ENCODE measurements around the gene CKB.

The CKB gene

DNA sequence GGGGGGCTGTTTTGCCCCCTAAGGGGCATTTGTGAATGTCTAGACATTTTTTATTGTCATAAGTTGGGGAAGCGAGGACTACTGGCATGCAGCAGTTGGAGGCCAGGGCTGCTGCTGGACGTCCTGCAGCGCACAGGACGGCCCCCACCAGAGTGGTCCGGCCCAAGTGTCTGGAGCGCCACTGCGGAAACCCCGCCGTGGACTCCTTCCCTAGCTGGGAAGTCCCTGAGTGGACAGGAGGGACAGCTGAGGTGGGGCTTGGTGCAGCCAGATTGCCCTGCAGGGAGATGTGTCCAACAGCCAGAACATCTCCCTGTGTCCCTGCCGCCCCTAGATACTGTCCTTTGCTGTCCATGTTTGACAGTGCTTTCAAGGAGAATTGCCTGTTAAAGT, 5.5 kb downstream of the CKB start:
- H3K36me3 ChIP-seq (replicated peaks; ENCODE audit: insufficient read depth, low read length), result no peaks in the 10 kb centered on the region
- no peaks in the 10 kb centered on the region; the same call in 1 of the 2 replicates for H3K27me3 ChIP-seq (replicated peaks; ENCODE audit: insufficient read depth, low read length)
- H4K20me1 ChIP-seq (ENCODE audit: insufficient read depth, low read length), result no peaks in the 10 kb centered on the region
- H3K27ac ChIP-seq (ENCODE audit: low read length), result no peak overlapping the region
- no peak overlapping the region for H3K9ac ChIP-seq (ENCODE audit: low read length)
- H3K4me3 ChIP-seq (ENCODE audit: low read length), result no peak overlapping the region
- H3K4me2 ChIP-seq (ENCODE audit: low read depth, low read length), result no peak overlapping the region
- no peak for TF ChIP-seq EZH2phosphoT487 (IDR thresholded peaks at IDR 0.05; ENCODE audit: low read length)
- TF ChIP-seq EZH2 (optimal IDR thresholded peaks at IDR 0.05; ENCODE audit: low read depth, low read length), result no peak
- TF ChIP-seq, protein P1, sequence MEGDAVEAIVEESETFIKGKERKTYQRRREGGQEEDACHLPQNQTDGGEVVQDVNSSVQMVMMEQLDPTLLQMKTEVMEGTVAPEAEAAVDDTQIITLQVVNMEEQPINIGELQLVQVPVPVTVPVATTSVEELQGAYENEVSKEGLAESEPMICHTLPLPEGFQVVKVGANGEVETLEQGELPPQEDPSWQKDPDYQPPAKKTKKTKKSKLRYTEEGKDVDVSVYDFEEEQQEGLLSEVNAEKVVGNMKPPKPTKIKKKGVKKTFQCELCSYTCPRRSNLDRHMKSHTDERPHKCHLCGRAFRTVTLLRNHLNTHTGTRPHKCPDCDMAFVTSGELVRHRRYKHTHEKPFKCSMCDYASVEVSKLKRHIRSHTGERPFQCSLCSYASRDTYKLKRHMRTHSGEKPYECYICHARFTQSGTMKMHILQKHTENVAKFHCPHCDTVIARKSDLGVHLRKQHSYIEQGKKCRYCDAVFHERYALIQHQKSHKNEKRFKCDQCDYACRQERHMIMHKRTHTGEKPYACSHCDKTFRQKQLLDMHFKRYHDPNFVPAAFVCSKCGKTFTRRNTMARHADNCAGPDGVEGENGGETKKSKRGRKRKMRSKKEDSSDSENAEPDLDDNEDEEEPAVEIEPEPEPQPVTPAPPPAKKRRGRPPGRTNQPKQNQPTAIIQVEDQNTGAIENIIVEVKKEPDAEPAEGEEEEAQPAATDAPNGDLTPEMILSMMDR (IDR thresholded peaks at IDR 0.05; ENCODE audit: low read length), result no peak
- H2AFZ ChIP-seq (ENCODE audit: low read length), result no peak overlapping the region
- H3K4me1 ChIP-seq (ENCODE audit: low read length), result no peaks in the 10 kb centered on the region
- H3K9me3 ChIP-seq (replicated peaks; ENCODE audit: insufficient read depth, low read length), result no peaks in the 10 kb centered on the region
- DNase-seq, result no peak
- H3K79me2 ChIP-seq (ENCODE audit: low read length), result no peaks in the 10 kb centered on the region
- no peaks in the 10 kb centered on the region for H3F3A ChIP-seq (ENCODE audit: insufficient read depth, low read length)
- no peaks in the 10 kb centered on the region for H3K9me2 ChIP-seq (replicated peaks; ENCODE audit: insufficient read depth, low read length)

DNA sequence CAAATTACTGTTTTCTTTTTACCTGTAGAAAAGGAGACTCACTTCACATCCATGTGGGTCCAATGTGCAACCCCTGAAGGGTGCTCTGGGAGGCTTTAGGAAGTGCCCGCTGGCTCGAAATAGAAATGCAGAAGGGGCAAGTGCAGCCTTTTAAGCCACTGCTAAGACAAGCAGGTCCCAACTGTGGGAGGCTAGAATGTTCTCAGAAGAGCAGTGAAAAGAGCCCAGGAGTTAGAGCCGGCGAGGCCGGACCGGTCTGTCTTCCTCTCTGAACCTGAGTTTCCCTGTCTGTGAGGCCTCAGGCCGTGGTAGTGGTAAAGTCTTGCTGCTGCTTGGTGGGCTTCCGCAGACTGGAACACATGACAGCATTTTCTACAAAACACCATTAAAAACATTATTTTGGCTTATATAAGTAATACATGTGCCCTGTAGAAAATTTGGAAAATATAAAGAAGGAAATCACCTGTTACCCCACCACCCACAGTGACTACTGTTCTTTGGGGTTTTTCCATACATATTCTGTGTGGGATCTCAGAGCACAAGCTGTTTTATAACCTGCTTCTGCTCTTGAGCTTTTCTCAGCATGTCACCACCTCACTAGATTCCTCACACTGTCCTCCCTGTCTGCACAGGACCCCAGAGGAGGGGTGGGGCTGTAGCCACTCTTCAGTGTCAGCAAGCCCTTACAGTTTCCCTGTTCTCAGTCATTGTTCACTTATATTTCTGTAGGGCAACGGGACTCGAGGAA, 6.0 kb downstream of the CKB start:
- Histone ChIP-seq H3K79me2 (ENCODE audit: low read length) (no peaks in the 10 kb centered on the region), H3K4me3 (ENCODE audit: low read length) (no peak overlapping the region), H2AFZ (ENCODE audit: low read length) (no peak overlapping the region), H3K4me2 (ENCODE audit: low read depth, low read length) (no peak overlapping the region), H3F3A (ENCODE audit: insufficient read depth, low read length) (no peaks in the 10 kb centered on the region), H3K9me3 (replicated peaks; ENCODE audit: insufficient read depth, low read length) (no peaks in the 10 kb centered on the region), H4K20me1 (ENCODE audit: insufficient read depth, low read length) (no peaks in the 10 kb centered on the region), H3K9me2 (replicated peaks; ENCODE audit: insufficient read depth, low read length) (no peaks in the 10 kb centered on the region), H3K27ac (ENCODE audit: low read length) (no peak overlapping the region), H3K4me1 (ENCODE audit: low read length) (no peaks in the 10 kb centered on the region), H3K27me3 (replicated peaks; ENCODE audit: insufficient read depth, low read length) (no peaks in the 10 kb centered on the region), H3K36me3 (replicated peaks; ENCODE audit: insufficient read depth, low read length) (no peaks in the 10 kb centered on the region), H3K9ac (ENCODE audit: low read length) (no peak overlapping the region)
- no peak for DNase-seq
- TF ChIP-seq, protein P1 (IDR thresholded peaks at IDR 0.05; ENCODE audit: low read length), result no peak
- no peak for TF ChIP-seq EZH2phosphoT487 (IDR thresholded peaks at IDR 0.05; ENCODE audit: low read length)
- TF ChIP-seq EZH2 (optimal IDR thresholded peaks at IDR 0.05; ENCODE audit: low read depth, low read length), result no peak

DNA sequence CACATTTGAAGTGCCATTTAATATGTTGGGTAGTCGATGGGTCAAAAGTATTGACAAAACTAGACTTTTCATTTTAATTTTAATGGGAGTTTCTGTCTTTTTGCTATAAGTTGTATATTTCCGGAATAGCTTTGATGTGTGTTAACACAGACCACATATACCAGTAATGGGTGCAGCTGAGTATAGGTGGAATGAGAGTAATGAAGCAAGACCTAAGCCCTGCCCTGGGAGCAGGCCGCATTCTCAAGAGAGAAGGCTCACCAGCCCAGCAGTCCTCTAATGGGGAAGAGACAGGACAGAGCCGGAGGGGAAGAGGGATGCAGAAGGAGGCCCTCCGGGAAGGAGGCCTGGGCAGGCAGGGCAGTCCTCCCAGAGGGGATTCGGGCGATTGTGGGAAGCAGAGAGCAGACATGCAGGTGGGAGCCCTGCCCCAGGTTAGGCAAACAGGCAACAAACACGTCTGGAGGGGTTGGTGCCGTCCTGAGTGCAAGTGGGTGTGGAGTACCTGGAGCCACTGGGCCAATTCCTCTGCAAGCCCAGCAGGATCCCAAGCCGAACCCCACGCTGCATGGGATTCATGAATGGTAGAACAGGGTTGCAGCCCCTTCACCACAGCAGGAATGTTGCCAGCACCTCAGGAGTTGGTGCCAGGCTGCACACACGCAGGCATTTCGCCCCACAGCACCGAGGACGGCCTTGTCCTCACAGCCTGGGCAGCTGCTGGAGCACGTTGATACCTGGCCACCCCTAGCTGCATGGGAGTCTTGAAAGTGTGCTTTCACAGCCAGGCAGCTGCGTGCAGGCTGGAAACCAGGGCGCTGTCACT, 7.8 kb downstream of the CKB start:
- Histone ChIP-seq H3K9ac (ENCODE audit: low read length) (no peak overlapping the region), H4K20me1 (ENCODE audit: insufficient read depth, low read length) (no peaks in the 10 kb centered on the region), H3K79me2 (ENCODE audit: low read length) (no peaks in the 10 kb centered on the region), H2AFZ (ENCODE audit: low read length) (no peak overlapping the region), H3F3A (ENCODE audit: insufficient read depth, low read length) (no peaks in the 10 kb centered on the region), H3K36me3 (replicated peaks; ENCODE audit: insufficient read depth, low read length) (no peaks in the 10 kb centered on the region), H3K9me3 (replicated peaks; ENCODE audit: insufficient read depth, low read length) (no peaks in the 10 kb centered on the region), H3K4me2 (ENCODE audit: low read depth, low read length) (no peak overlapping the region), H3K4me3 (ENCODE audit: low read length) (no peak overlapping the region), H3K4me1 (ENCODE audit: low read length) (no peaks in the 10 kb centered on the region), H3K27me3 (replicated peaks; ENCODE audit: insufficient read depth, low read length) (no peaks in the 10 kb centered on the region), H3K27ac (ENCODE audit: low read length) (no peak overlapping the region), H3K9me2 (replicated peaks; ENCODE audit: insufficient read depth, low read length) (no peaks in the 10 kb centered on the region)
- DNase-seq, result no peak
- TF ChIP-seq EZH2 (optimal IDR thresholded peaks at IDR 0.05; ENCODE audit: low read depth, low read length), result no peak
- TF ChIP-seq EZH2phosphoT487 (IDR thresholded peaks at IDR 0.05; ENCODE audit: low read length), result no peak
- TF ChIP-seq, protein P1 (IDR thresholded peaks at IDR 0.05; ENCODE audit: low read length), result no peak

All from MM.1S (cell line).